Measurements from ENCODE around the gene CYTH1. TPM values are rescaled to one million over a fixed set of nuclear protein-coding genes. Genes with fewer than 3 reads are reported as not detected.
"Not testable (repeated sequence)": the region's sequence is repeated elsewhere in the genome, so short reads cannot be mapped to it uniquely, and the experiment has no call there.

The CYTH1 gene
- total RNA-seq, 1 donor from 2014 or later = 34.0 TPM

GRCh38 chr17:78672005-78672404 lies 110.1 kb downstream of the CYTH1 start:
- no peak for DNase-seq (ENCODE audit: missing footprints)
- no peak for ATAC-seq
- intact Hi-C loops (cut with DNase I) = no loop called here

GRCh38 chr17:78671726-78672001 lies 110.4 kb downstream of the CYTH1 start:
- DNase-seq (ENCODE audit: missing footprints); intact Hi-C loops (cut with DNase I); ATAC-seq: not testable (repeated sequence)

GRCh38 chr17:78670850-78671725 lies 111.0 kb downstream of the CYTH1 start:
- ATAC-seq = no peak
- intact Hi-C loops (cut with DNase I) = no loop called here
- DNase-seq (ENCODE audit: missing footprints) = no peak

- no peak for DNase-seq (ENCODE audit: missing footprints)
- no peak for ATAC-seq
- intact Hi-C loops (cut with DNase I) = no loop called here
These were observed 112.0 kb downstream of the CYTH1 start for GRCh38 chr17:78669975-78670518.

GRCh38 chr17:78669256-78669974 lies 112.7 kb downstream of the CYTH1 start:
- DNase-seq (ENCODE audit: missing footprints) (no peak), ATAC-seq (no peak)
- intact Hi-C loops (cut with DNase I) = no loop called here

GRCh38 chr17:78668847-78669246 lies 113.2 kb downstream of the CYTH1 start:
- ATAC-seq (no peak), DNase-seq (ENCODE audit: missing footprints) (no peak)
- intact Hi-C loops (cut with DNase I) = no loop called here

- ATAC-seq (no peak), DNase-seq (ENCODE audit: missing footprints) (no peak)
- intact Hi-C loops (cut with DNase I) = no loop called here
These were observed 114.1 kb downstream of the CYTH1 start for GRCh38 chr17:78667741-78668640.

GRCh38 chr17:78667091-78667490 lies 115.0 kb downstream of the CYTH1 start:
- ATAC-seq (no peak), DNase-seq (ENCODE audit: missing footprints) (no peak)
- intact Hi-C loops (cut with DNase I) = no loop called here

- ATAC-seq (peak; percentile 36), DNase-seq (ENCODE audit: missing footprints) (no peak)
- intact Hi-C loops (cut with DNase I) = no loop called here
These were observed 115.8 kb downstream of the CYTH1 start for GRCh38 chr17:78665952-78666920.

- ATAC-seq = no peak
- intact Hi-C loops (cut with DNase I) = no loop called here
- no peak for DNase-seq (ENCODE audit: missing footprints)
These were observed 116.6 kb downstream of the CYTH1 start for GRCh38 chr17:78665387-78665951.

GRCh38 chr17:78664476-78665386 lies 117.3 kb downstream of the CYTH1 start:
- DNase-seq (ENCODE audit: missing footprints) (no peak), ATAC-seq (peak; percentile 5)
- intact Hi-C loops (cut with DNase I) = no loop called here

- intact Hi-C loops (cut with DNase I) = no loop called here
- ATAC-seq = no peak
- DNase-seq (ENCODE audit: missing footprints) = no peak
These were observed 120.8 kb downstream of the CYTH1 start for GRCh38 chr17:78661093-78661770.

GRCh38 chr17:78659546-78659945 lies 122.5 kb downstream of the CYTH1 start:
- intact Hi-C loops (cut with DNase I) = no loop called here

GRCh38 chr17:78658281-78658785 lies 123.7 kb downstream of the CYTH1 start:
- intact Hi-C loops (cut with DNase I) = no loop called here
- no peak for ATAC-seq
- no peak for DNase-seq (ENCODE audit: missing footprints)

More at GRCh38 chr17:78659546-78659945, 122.5 kb downstream of the CYTH1 start:
- no peak for DNase-seq (ENCODE audit: missing footprints)
- ATAC-seq = no peak

- DNase-seq (ENCODE audit: missing footprints) (no peak), ATAC-seq (no peak)
- intact Hi-C loops (cut with DNase I) = no loop called here
These were observed 126.7 kb downstream of the CYTH1 start for GRCh38 chr17:78655251-78655940.

All from Right ventricle myocardium inferior (tissue), 1 donor.